K562 (cell line): Measurements from ENCODE around the gene B3GAT3. TPM values are rescaled to one million over a fixed set of nuclear protein-coding genes. Genes with fewer than 3 reads are reported as not detected.

Experiments used
- BCOR ChIP-seq: fragments of 450-650 bp; IDR thresholded peaks from 2 replicates; pipeline ENCODE4 v1.6.1; 2016
- BHLHE40 ChIP-seq: IDR thresholded peaks from 2 replicates; pipeline ENCODE4 v1.6.1; 2011; ENCODE audit warnings: low read length, improper control_type of control experiment
- DIDO1 ChIP-seq: fragments of 450-650 bp; IDR thresholded peaks from 2 replicates; pipeline ENCODE4 v1.6.1; 2016; ENCODE audit warnings: low read depth, missing biosample characterization, missing genetic modification characterization
- EGR1 ChIP-seq: fragments of 450-650 bp; conservative IDR thresholded peaks from 2 replicates; pipeline ENCODE4 v1.6.1; 2017; ENCODE audit warnings: mild to moderate bottlenecking
- HDGF ChIP-seq: fragments of 450-650 bp; IDR thresholded peaks from 2 replicates; pipeline ENCODE4 v1.6.1; 2016
- NR2C2 ChIP-seq, 2 experiments: fragments of 200-800 bp in 1 of 2; sonication (Bioruptor generic) in 1 of 2; sonication (generic) in 1 of 2; formaldehyde crosslinking in 1 of 2; IDR thresholded peaks; 2 replicates each; pipeline versions ENCODE4 v1.6.1 to v1.8.0; 2016 to 2022; ENCODE audit warnings: mild to moderate bottlenecking in 1 of 2, missing compliant biosample characterization in 1 of 2, missing genetic modification characterization in 1 of 2, missing genetic modification reagents in 1 of 2
- RAD51 ChIP-seq: fragments of 450-650 bp; IDR thresholded peaks from 2 replicates; pipeline ENCODE4 v1.7.1; 2016; ENCODE audit warnings: low read depth, mild to moderate bottlenecking, borderline replicate concordance
- SIN3A ChIP-seq, 2 experiments: fragments of 150-350 bp in 1 of 2; IDR thresholded peaks; 2 replicates each; pipeline ENCODE4 v1.6.1; 2011 to 2016; ENCODE audit warnings: borderline replicate concordance in 2 of 2, low read depth in 2 of 2, low read length in 2 of 2, mild to moderate bottlenecking in 2 of 2, moderate library complexity in 2 of 2; ENCODE audit not compliant: control insufficient read depth in 1 of 2
- SMARCE1 ChIP-seq: fragments of 450-650 bp; IDR thresholded peaks from 2 replicates; pipeline ENCODE4 v1.7.1; 2016; ENCODE audit warnings: mild to moderate bottlenecking
- ZBTB9 ChIP-seq: fragments of 450-650 bp; formaldehyde crosslinking; IDR thresholded peaks from 2 replicates; pipeline ENCODE4 v1.4.0; 2020; ENCODE audit warnings: mild to moderate bottlenecking, moderate library complexity
- polyA plus RNA-seq, 8 experiments: library from polyadenylated mRNA; depleted of rRNA in 4 of 8; stranded (reverse) in 5 of 8; unstranded in 3 of 8; fragments of >200 nt; fragmentation: Nextera tagmentation in 2 of 8; fragmentation: Illumina TruSeq in 1 of 8; extraction: Ambion mirVana in 2 of 8; extraction: Trizol in 1 of 8; gene quantifications; 2 replicates each; pipeline versions ENCODE4 v1.2.1 to v1.2.3, GENCODE V29; 2011 to 2014; ENCODE audit warnings: inconsistent platforms in 1 of 8, missing spikeins in 1 of 8
- total RNA-seq, 7 experiments: library from RNA; depleted of rRNA in 6 of 7; stranded (reverse); fragments of >200 nt in 6 of 7; fragmentation: Illumina TruSeq in 2 of 7; extraction: Trizol in 2 of 7; gene quantifications; 2 replicates each; pipeline versions ENCODE4 v1.2.1 to v1.2.3, GENCODE V29; 2011 to 2021; ENCODE audit warnings: low replicate concordance in 1 of 7
- TF ChIP-seq, protein P1 (sequence below), 3 experiments: fragments of 200-800 bp in 1 of 3; fragments of 250-450 bp in 1 of 3; fragments of 450-650 bp in 1 of 3; sonication (Bioruptor Pico) in 1 of 3; sonication (Bioruptor generic) in 1 of 3; formaldehyde crosslinking in 1 of 3; IDR thresholded peaks; 2 replicates each; pipeline versions ENCODE4 v1.6.1 to v1.8.0; 2016 to 2022; ENCODE audit warnings: mild to moderate bottlenecking in 2 of 3, missing genetic modification characterization in 2 of 3, missing compliant biosample characterization in 1 of 3, moderate library complexity in 1 of 3
- TF ChIP-seq, protein P2 (sequence below): fragments of 450-650 bp; IDR thresholded peaks from 2 replicates; pipeline ENCODE4 v1.6.1; 2016; ENCODE audit warnings: borderline replicate concordance

The B3GAT3 gene
- total and polyA plus RNA-seq, 9 of the 15 experiments (the other 6 are each of a cell fraction or from before 2014, with no cell fraction given) = 0.30 to 64.0 (median 21.4) TPM

DNA sequence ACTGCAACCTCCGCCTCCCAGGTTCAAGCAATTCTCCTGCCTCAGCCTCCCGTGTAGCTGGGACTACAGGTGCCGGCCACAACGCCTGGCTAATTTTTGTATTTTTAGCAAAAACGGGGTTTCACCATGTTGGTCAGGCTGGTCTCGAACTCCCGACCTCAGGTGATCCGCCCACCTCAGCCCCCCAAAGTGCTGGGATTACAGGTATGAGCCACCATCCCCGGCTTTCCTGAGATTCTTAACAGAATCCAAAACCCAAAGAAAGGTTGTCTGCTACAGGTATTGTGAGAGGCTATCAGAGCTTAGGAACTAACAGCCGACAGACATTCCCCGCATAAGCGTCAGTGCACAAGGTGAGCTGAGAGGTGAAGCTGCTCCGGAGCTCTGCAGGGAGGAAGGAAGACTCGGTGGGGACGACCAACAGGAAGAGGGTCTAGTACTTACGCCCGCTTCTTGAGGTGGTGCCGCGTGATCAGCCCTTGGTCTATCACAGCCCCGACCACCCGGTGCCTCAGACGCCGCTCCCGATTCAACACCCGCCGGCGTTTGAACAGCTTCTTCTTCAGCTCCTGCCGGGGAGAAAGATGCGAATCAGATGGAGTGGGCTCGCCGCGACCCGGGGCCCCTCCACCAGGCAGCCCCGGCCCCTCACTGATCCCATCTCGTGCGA, 42.8 kb upstream of the B3GAT3 start (continued):
- TF ChIP-seq EGR1 (peak; percentile 67), HDGF (0 out of 2 replicates have a peak, but pooled peaks have one; percentile 46), RAD51 (no peak), SIN3A (IDR thresholded peaks at IDR 0.05; ENCODE audit: borderline replicate concordance in 2 of 2, control insufficient read depth in 1 of 2, low read depth in 2 of 2, low read length in 2 of 2) (peak in 1 of 2 experiments; percentile 59; a peak in 1 of 4 replicates), BHLHE40 (0 out of 2 replicates have a peak, but pooled peaks have one; percentile 3), BCOR (peak; percentile 43), DIDO1 (tag) (no peak), ZBTB9 (CRISPR knock-in tag) (no peak), NR2C2 (CRISPR knock-in tag; IDR thresholded peaks at IDR 0.05) (0 out of 2 replicates have a peak, but pooled peaks have one; percentile 18), NR2C2 (tag; IDR thresholded peaks at IDR 0.05) (no peak), SMARCE1 (peak; percentile 15)
- TF ChIP-seq, protein P1, sequence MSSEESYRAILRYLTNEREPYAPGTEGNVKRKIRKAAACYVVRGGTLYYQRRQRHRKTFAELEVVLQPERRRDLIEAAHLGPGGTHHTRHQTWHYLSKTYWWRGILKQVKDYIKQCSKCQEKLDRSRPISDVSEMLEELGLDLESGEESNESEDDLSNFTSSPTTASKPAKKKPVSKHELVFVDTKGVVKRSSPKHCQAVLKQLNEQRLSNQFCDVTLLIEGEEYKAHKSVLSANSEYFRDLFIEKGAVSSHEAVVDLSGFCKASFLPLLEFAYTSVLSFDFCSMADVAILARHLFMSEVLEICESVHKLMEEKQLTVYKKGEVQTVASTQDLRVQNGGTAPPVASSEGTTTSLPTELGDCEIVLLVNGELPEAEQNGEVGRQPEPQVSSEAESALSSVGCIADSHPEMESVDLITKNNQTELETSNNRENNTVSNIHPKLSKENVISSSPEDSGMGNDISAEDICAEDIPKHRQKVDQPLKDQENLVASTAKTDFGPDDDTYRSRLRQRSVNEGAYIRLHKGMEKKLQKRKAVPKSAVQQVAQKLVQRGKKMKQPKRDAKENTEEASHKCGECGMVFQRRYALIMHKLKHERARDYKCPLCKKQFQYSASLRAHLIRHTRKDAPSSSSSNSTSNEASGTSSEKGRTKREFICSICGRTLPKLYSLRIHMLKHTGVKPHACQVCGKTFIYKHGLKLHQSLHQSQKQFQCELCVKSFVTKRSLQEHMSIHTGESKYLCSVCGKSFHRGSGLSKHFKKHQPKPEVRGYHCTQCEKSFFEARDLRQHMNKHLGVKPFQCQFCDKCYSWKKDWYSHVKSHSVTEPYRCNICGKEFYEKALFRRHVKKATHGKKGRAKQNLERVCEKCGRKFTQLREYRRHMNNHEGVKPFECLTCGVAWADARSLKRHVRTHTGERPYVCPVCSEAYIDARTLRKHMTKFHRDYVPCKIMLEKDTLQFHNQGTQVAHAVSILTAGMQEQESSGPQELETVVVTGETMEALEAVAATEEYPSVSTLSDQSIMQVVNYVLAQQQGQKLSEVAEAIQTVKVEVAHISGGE (CRISPR knock-in tag; IDR thresholded peaks at IDR 0.05) = peak in 1 of 3 experiments; percentile 60; a peak in 1 of 6 replicates
- TF ChIP-seq, protein P2, sequence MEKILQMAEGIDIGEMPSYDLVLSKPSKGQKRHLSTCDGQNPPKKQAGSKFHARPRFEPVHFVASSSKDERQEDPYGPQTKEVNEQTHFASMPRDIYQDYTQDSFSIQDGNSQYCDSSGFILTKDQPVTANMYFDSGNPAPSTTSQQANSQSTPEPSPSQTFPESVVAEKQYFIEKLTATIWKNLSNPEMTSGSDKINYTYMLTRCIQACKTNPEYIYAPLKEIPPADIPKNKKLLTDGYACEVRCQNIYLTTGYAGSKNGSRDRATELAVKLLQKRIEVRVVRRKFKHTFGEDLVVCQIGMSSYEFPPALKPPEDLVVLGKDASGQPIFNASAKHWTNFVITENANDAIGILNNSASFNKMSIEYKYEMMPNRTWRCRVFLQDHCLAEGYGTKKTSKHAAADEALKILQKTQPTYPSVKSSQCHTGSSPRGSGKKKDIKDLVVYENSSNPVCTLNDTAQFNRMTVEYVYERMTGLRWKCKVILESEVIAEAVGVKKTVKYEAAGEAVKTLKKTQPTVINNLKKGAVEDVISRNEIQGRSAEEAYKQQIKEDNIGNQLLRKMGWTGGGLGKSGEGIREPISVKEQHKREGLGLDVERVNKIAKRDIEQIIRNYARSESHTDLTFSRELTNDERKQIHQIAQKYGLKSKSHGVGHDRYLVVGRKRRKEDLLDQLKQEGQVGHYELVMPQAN = peak; percentile 47; the same call in 1 of the 2 replicates
